Heart left ventricle (tissue), 13 donors: ENCODE data around the gene TINAG.

Source experiments
- CTCF ChIP-seq, 12 donors: fragments of 200-600 bp; sonication (generic) in 4 of 12; IDR thresholded peaks; one replicate each; pipeline versions ENCODE4 v1.5.0 to v1.8.0; 2018 to 2022; ENCODE audit warnings: antibody characterized with exemption in 12 of 12, mild to moderate bottlenecking in 5 of 12
- POLR2A ChIP-seq, 2 donors: fragments of 450-650 bp; IDR thresholded peaks; one replicate each; pipeline ENCODE4 v1.6.1; 2017; ENCODE audit warnings: antibody characterized with exemption in 2 of 2, mild to moderate bottlenecking in 2 of 2, moderate library complexity in 2 of 2
- donor health status: ischemic (EF 13 %, LVEDD 7.1; RV severe dilation, severe dysfunction).
- donor health status: DM: no; HTN: yes; CAD: no.
- donor health status: DM: no; HTN: no; CAD: no.
- donor health status: ischemic (EF 25% LVEDD 6.9; RV normal size, moderate dysfunction).
- donor health status: ischemic (EF 25% LVEDD 5.7; RV mildly dilated, moderate dysfunction).
- donor health status: ischemic (EF 35%, LVEDD 5.7; RV mildly dilated, moderate dysfunction).
- donor health status: nonischemic (EF 11% LVEDD 7.7; RV severe dilation, severe dysfunction).
- donor health status: DM: yes; HTN: yes; CAD: no.
- donor health status: PGD.
- donor health status: ischemic (EF 29% LVEDD 5.4; RV normal size, mild dysfunction).
- donor health status: nonischemic (EF 23%, LVEDD 6.1; RV moderate dilation, normal function).

DNA sequence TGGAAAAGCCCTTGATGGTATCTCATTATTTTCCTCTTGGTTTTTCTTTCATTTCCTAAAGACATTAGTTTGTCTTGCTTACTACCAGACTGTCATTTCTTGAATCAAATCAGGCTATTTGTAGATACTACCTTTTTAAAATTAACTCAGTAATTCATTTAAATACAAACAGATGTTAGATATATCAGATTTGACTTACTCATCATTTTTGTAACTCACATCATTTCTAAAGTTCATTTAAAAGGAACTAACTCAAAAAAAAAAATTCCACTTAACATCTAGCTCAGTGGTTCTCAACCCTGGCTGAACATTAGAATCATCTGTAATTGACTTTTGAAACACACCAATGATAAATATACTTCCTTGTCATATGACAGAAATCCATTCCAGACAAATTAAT is 48.2 kb upstream of the TINAG start:
- no peak for TF ChIP-seq POLR2A (IDR thresholded peaks at IDR 0.05)
- TF ChIP-seq CTCF (IDR thresholded peaks at IDR 0.05) = no peak
